ENCODE results near the gene TMEM190. TPM values are rescaled to one million over a fixed set of nuclear protein-coding genes. Genes with fewer than 3 reads are reported as not detected.

Gene TMEM190
- total RNA-seq, 4 donors from 2014 or later, result not detected

DNA sequence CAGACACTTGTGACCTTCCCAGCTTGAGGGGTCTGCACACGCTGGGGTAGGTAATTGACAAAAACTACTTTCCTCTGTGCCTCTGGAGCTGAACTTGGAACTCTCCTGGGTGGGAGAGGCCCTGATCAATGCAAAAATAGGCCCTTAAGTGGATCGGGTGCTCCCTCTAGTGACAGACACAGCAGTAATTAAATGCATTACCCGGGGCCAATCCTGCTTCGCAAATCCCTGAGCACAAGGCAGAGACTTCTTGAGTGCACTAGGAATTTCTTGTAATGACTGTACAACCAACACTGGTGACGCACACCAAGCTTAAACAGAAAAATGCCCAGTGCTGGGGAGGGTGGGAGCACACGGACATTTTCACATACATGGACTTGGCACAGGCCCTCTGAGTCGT lies 41.6 kb downstream of the TMEM190 start:
- TF ChIP-seq CTCF (IDR thresholded peaks at IDR 0.05; ENCODE audit: low read depth), result no peak

DNA sequence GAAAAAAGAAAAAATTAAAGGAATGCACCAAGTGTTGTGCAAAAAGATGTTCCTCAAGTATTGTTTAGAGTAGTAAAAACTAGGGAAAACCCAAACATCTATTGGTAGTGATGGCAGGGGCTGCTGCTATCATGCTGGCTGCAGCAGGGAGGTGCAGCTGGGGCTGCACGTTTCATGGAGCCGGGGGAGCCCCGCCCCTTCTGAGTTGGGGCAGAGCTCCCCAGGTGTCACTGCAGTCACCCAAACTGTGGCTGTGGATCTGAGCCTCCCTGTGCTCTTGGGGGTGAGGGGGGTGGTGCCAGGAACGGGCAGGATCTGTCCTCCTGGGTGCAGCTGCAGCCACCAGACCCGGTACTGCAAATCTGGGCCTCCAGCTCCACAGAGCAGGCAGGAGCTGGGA lies 42.5 kb downstream of the TMEM190 start:
- TF ChIP-seq CTCF (IDR thresholded peaks at IDR 0.05; ENCODE audit: low read depth), result no peak

GRCh38 chr19:55419624-55420236 lies 43.1 kb downstream of the TMEM190 start:
- TF ChIP-seq CTCF (IDR thresholded peaks at IDR 0.05; ENCODE audit: low read depth), result no peak

DNA sequence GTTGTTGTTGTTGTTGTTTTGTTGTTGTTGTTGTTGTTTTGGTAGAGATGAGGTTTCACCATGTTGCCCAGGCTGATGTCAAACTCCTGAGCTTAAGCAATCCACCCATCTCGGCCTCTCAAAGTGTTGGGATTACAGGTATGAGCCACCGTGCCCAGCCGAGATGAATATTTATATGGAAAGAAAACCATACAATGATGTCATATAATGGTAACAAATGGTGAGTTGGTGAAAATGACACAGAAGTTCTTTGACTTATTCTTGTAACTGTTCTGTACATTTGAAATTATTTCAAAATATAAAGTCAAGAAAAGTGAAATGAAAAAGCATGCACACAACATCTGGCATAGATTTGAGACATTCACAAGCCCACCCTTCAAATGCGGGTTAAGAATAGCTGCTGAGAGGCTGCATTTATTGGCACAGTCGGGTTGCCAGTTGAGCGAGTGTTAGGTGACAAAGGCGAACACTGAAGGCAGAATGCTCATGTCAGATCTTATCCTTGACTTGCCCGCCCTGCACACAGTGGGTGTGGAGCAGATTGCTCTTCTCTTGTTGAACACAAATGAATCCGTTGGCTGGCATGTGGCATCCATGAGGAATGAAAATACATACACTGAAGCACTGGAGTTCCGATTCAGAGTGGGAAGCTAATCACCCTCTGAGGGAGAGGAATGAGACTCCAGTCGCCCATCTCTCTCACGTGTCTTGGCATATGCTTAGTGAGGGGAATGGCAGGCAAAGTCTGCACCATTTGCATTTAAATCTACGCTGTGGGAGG lies 46.8 kb downstream of the TMEM190 start:
- no peak for TF ChIP-seq CTCF (IDR thresholded peaks at IDR 0.05; ENCODE audit: low read depth)

GRCh38 chr19:55424518-55424917 lies 47.9 kb downstream of the TMEM190 start:
- no peak for TF ChIP-seq CTCF (IDR thresholded peaks at IDR 0.05; ENCODE audit: low read depth)

DNA sequence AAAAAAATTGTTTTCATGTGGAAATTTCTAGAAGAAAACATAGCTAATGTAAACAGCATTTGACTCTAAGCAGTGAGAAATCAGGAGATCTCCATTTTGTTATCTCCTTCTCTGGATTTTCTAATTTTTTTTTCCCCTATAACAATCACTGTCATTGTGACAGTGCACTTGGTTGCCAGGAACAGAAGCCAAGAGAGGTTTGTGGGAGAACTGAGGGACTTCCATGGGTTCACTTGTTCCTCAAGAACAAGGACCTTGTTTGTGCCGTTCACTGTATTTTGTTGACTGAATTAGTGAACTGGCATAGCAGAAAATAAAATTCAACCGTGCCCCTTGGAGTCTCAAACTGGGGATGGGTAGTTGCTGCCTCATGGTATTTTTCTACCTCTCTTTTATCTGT lies 49.4 kb downstream of the TMEM190 start:
- TF ChIP-seq CTCF (IDR thresholded peaks at IDR 0.05; ENCODE audit: low read depth), result no peak

Other genes starting within 250 kb of the TMEM190 start
- 10 to 100 TPM in 1 of 4 donors, not detected in 3; 17.5 TPM for gene TNNT1, start 227.6 kb upstream of the TMEM190 start, total RNA-seq
- gene TNNI3, start 219.1 kb upstream of the TMEM190 start, total RNA-seq, result not detected
- under 1 TPM in 2 of 4 donors, not detected in 2; 0.34 to 0.88 TPM for gene DNAAF3, start 210.2 kb upstream of the TMEM190 start, total RNA-seq
- not detected for gene SYT5, start 196.5 kb upstream of the TMEM190 start, total RNA-seq
- 1 to 10 TPM in 2 of 4 donors, under 1 TPM in 2; 0.19 to 2.9 (median 1.3) TPM for gene PTPRH, start 167.3 kb upstream of the TMEM190 start, total RNA-seq
- 1 to 10 TPM in 1 of 4 donors, under 1 TPM in 1, not detected in 2; 0.22 to 2.3 TPM for gene TMEM86B, start 148.1 kb upstream of the TMEM190 start, total RNA-seq
- gene PPP6R1, start 117.8 kb upstream of the TMEM190 start, total RNA-seq, result 10 to 100 TPM; 23.6 to 42.8 (median 26.6) TPM
- 10 to 100 TPM in 2 of 4 donors, 1 to 10 TPM in 2; 4.9 to 17.9 (median 10.4) TPM for gene HSPBP1, start 96.7 kb upstream of the TMEM190 start, total RNA-seq
- gene BRSK1, start 92.8 kb upstream of the TMEM190 start, total RNA-seq, result 1 to 10 TPM in 1 of 4 donors, under 1 TPM in 1, not detected in 2; 0.38 to 1.1 TPM
- 10 to 100 TPM in 3 of 4 donors, 1 to 10 TPM in 1; 10.0 to 17.8 (median 14.4) TPM for gene TMEM150B, start 51.5 kb upstream of the TMEM190 start, total RNA-seq
- gene KMT5C, start 37.0 kb upstream of the TMEM190 start, total RNA-seq, result 10 to 100 TPM in 1 of 4 donors, 1 to 10 TPM in 3; 7.0 to 24.1 (median 8.0) TPM
- not detected for gene COX6B2, start 22.1 kb upstream of the TMEM190 start, total RNA-seq
- not detected for gene GARIN5B, start 13.6 kb upstream of the TMEM190 start, total RNA-seq
- not detected for gene IL11, start 6.4 kb upstream of the TMEM190 start, total RNA-seq
- 1 to 10 TPM in 1 of 4 donors, under 1 TPM in 1, not detected in 2; 0.44 to 2.8 TPM for gene TMEM238, start 7.5 kb downstream of the TMEM190 start, total RNA-seq
- gene RPL28, start 9.1 kb downstream of the TMEM190 start, total RNA-seq, result 100 to 1,000 TPM; 283 to 590 (median 367) TPM
- 10 to 100 TPM in 1 of 4 donors, 1 to 10 TPM in 3; 4.1 to 12.8 (median 8.6) TPM for gene UBE2S, start 31.0 kb downstream of the TMEM190 start, total RNA-seq
- under 1 TPM in 1 of 4 donors, not detected in 3; 0.16 TPM for gene SHISA7, start 66.5 kb downstream of the TMEM190 start, total RNA-seq
- gene ISOC2, start 84.8 kb downstream of the TMEM190 start, total RNA-seq, result 10 to 100 TPM; 38.2 to 62.4 (median 45.7) TPM
- not detected for gene C19orf85, start 87.9 kb downstream of the TMEM190 start, total RNA-seq
- gene ZNF628, start 99.8 kb downstream of the TMEM190 start, total RNA-seq, result 1 to 10 TPM in 3 of 4 donors, under 1 TPM in 1; 0.88 to 2.6 (median 2.3) TPM
- 1 to 10 TPM; 1.0 to 2.3 (median 1.6) TPM for gene NAT14, start 108.4 kb downstream of the TMEM190 start, total RNA-seq
- 10 to 100 TPM in 2 of 4 donors, 1 to 10 TPM in 2; 2.1 to 16.7 (median 9.1) TPM for gene SSC5D, start 111.6 kb downstream of the TMEM190 start, total RNA-seq
- not detected for gene SBK2, start 160.3 kb downstream of the TMEM190 start, total RNA-seq
- gene SBK3, start 168.7 kb downstream of the TMEM190 start, total RNA-seq, result not detected
- gene ZNF579, start 204.0 kb downstream of the TMEM190 start, total RNA-seq, result 1 to 10 TPM in 1 of 4 donors, under 1 TPM in 2, not detected in 1; 0.51 to 5.3 (median 0.66) TPM
- gene FIZ1, start 222.7 kb downstream of the TMEM190 start, total RNA-seq, result 10 to 100 TPM in 1 of 4 donors, 1 to 10 TPM in 3; 1.8 to 12.1 (median 2.7) TPM
- 10 to 100 TPM in 3 of 4 donors, 1 to 10 TPM in 1; 3.8 to 33.5 (median 26.4) TPM for gene ZNF524, start 223.5 kb downstream of the TMEM190 start, total RNA-seq
- gene ZNF865, start 228.8 kb downstream of the TMEM190 start, total RNA-seq, result 1 to 10 TPM; 1.8 to 8.9 (median 3.6) TPM
- 1 to 10 TPM; 1.3 to 6.0 (median 2.3) TPM for gene ZNF784, start 247.7 kb downstream of the TMEM190 start, total RNA-seq